ENCODE data around the gene PTPRG. TPM values are rescaled to one million over a fixed set of nuclear protein-coding genes. Genes with fewer than 3 reads are reported as not detected.

Gene PTPRG
- total and polyA plus RNA-seq, 2 of the 13 experiments (the other 11 are each of a cell fraction or from before 2014, with no cell fraction given), result 8.0 to 25.3 TPM

GRCh38 chr3:62214850-62215249 is 653.5 kb downstream of the PTPRG start:
- BruUV-seq (replicated peaks), result no TSS peak

DNA sequence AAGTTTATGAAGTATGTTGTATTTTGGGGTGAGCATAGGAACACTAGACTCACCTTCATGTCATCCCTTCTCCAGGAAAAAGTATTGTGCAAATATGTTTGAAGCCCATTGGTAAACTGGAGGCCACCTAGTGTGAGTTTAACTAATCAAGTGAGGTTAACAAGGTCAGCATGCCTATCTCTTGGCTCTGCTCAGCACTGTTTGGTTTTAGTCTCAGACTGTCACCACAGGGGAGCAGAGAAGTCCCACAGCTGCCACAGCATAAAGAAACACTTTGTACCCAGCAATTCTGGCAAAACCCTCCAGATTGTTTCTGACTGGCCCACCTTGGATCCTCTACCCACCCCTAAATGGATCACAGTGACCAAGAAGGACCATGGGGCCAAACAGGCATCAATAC is 659.2 kb downstream of the PTPRG start:
- BruUV-seq (replicated peaks), result no TSS peak
- intact Hi-C loops (cut with micrococcal nuclease; ENCODE audit: unreplicated experiment), result no loop called here

More at GRCh38 chr3:62214850-62215249, 653.5 kb downstream of the PTPRG start:
- 93% methylated on average over 4 of the region's 4 CpGs for WGBS (ENCODE audit: low lambda C conversion rate)
- FAIRE-seq (no peak), ATAC-seq (no peak), DNase-seq (ENCODE audit: low spot score) (no peak)
- Histone ChIP-seq H4K20me1 (ENCODE audit: insufficient read depth, low read length) (no peaks in the 10 kb centered on the region; the same call in 1 of the 2 replicates), H3K9ac (ENCODE audit: insufficient read depth, low read depth, low read length) (no peak overlapping the region), H3K36me3 (replicated peaks in 1 of 2; ENCODE audit: control insufficient read depth in 1 of 2, insufficient read depth in 2 of 2, low read length in 2 of 2) (peaks cover under 1 to 5% of the 10 kb centered on the region in 2 experiments; a peak in 2 of 5 replicates), H3K9me3 (ENCODE audit: low read length) (no peaks in the 10 kb centered on the region), H3K4me2 (ENCODE audit: low read depth, low read length) (no peak overlapping the region), H2AFZ (ENCODE audit: low read length) (no peak overlapping the region), H3K27me3 (ENCODE audit: control insufficient read depth in 1 of 2, insufficient read depth in 2 of 2, low read length in 2 of 2) (no peaks in the 10 kb centered on the region), H3K27ac (ENCODE audit: extremely low read length, insufficient read depth, low read length) (no peak overlapping the region), H3K4me1 (ENCODE audit: insufficient read depth, low read length) (no peaks in the 10 kb centered on the region), H3K4me3 (replicated peaks in 1 of 3; ENCODE audit: insufficient read depth in 1 of 3, low read depth in 2 of 3, low read length in 3 of 3) (no peak overlapping the region), H3K79me2 (ENCODE audit: insufficient read depth, low read length) (no peaks in the 10 kb centered on the region)
- ChIA-PET POLR2A (no interaction called here), CTCF (ENCODE audit: low intra/inter-chr PET ratio, low total read pairs) (no interaction called here)
- intact Hi-C loops (cut with micrococcal nuclease; ENCODE audit: unreplicated experiment) (no loop called here), in situ Hi-C loops (cut with HindIII; ENCODE audit: extremely low pct_ligation_motif_present, low pct_unique_long_range_greater_than_20kb) (no loop called here)
- TF ChIP-seq THAP11 (CRISPR knock-in tag; IDR thresholded peaks at IDR 0.05), result no peak
- no peak for TF ChIP-seq ELF1 (CRISPR knock-in tag; IDR thresholded peaks at IDR 0.05)

More for the DNA sequence above, 659.2 kb downstream of the PTPRG start:
- Histone ChIP-seq H3K36me3 (replicated peaks in 1 of 2; ENCODE audit: control insufficient read depth in 1 of 2, insufficient read depth in 2 of 2, low read length in 2 of 2) (peaks cover 12 to 26% of the 10 kb centered on the region in 2 experiments; a peak in 2 of 5 replicates), H3K9ac (ENCODE audit: insufficient read depth, low read depth, low read length) (no peak overlapping the region), H3K9me3 (ENCODE audit: low read length) (no peaks in the 10 kb centered on the region), H2AFZ (ENCODE audit: low read length) (no peak overlapping the region), H3K4me3 (replicated peaks in 1 of 3; ENCODE audit: insufficient read depth in 1 of 3, low read depth in 2 of 3, low read length in 3 of 3) (no peak overlapping the region), H3K79me2 (ENCODE audit: insufficient read depth, low read length) (no peaks in the 10 kb centered on the region), H3K27ac (ENCODE audit: extremely low read length, insufficient read depth, low read length) (no peak overlapping the region), H3K4me1 (ENCODE audit: insufficient read depth, low read length) (no peaks in the 10 kb centered on the region), H3K27me3 (ENCODE audit: control insufficient read depth in 1 of 2, insufficient read depth in 2 of 2, low read length in 2 of 2) (no peaks in the 10 kb centered on the region), H4K20me1 (ENCODE audit: insufficient read depth, low read length) (no peaks in the 10 kb centered on the region), H3K4me2 (ENCODE audit: low read depth, low read length) (no peak overlapping the region)
- POLR2A ChIA-PET, result no interaction called here
- ATAC-seq (no peak; the same call in 2 of the 3 replicates), DNase-seq (ENCODE audit: low spot score) (peak; percentile 4), FAIRE-seq (no peak)
- TF ChIP-seq HMGA1 (CRISPR knock-in tag; conservative IDR thresholded peaks at IDR 0.05), result no peak
- TF ChIP-seq ZNF331 (CRISPR knock-in tag; IDR thresholded peaks at IDR 0.05), result 0 out of 2 replicates have a peak, but pooled peaks have one; percentile 43
- CTCF ChIA-PET (ENCODE audit: low intra/inter-chr PET ratio, low total read pairs), result no interaction called here
- in situ Hi-C loops (cut with HindIII; ENCODE audit: extremely low pct_ligation_motif_present, low pct_unique_long_range_greater_than_20kb), result no loop called here

Data from HepG2 (cell line).